Uterus (tissue), 2 donors: Measurements from ENCODE around the gene ZFP69.

ENCODE experiments used
- CTCF ChIP-seq, 4 experiments: fragments of 200-600 bp in 2 of 4; fragments of 450-650 bp in 2 of 4; sonication (generic) in 2 of 4; IDR thresholded peaks; one replicate each; pipeline ENCODE4 v1.5.1; 2016 to 2019; ENCODE audit warnings: antibody characterized with exemption in 4 of 4, mild to moderate bottlenecking in 2 of 4, moderate library complexity in 1 of 4
- POLR2A ChIP-seq, 2 donors: fragments of 450-650 bp; IDR thresholded peaks; one replicate each; pipeline ENCODE4 v1.6.1; 2016; ENCODE audit warnings: antibody characterized with exemption in 2 of 2, mild to moderate bottlenecking in 1 of 2, moderate library complexity in 1 of 2

GRCh38 chr1:40535732-40536131 lies 58.6 kb downstream of the ZFP69 start:
- no peak for TF ChIP-seq POLR2A (IDR thresholded peaks at IDR 0.05)
- TF ChIP-seq CTCF (IDR thresholded peaks at IDR 0.05), result no peak
